Cortex of kidney (tissue), 1 donor: ENCODE measurements around the gene TLR9.

ENCODE experiments used
- DNase-seq: peaks from one replicate; lab custom pipeline; 2025; lab: John Stamatoyannopoulos, UW

Gene TLR9

GRCh38 chr3:52232279-52233107 is 7.0 kb upstream of the TLR9 start:
- no peak for DNase-seq

- no peak for DNase-seq
Observed at GRCh38 chr3:52231502-52232278, 6.2 kb upstream of the TLR9 start.

- DNase-seq = no peak
Observed at GRCh38 chr3:52230889-52231499, 5.5 kb upstream of the TLR9 start.

GRCh38 chr3:52230461-52230860 is 5.0 kb upstream of the TLR9 start:
- DNase-seq = no peak

GRCh38 chr3:52229656-52230055 is 4.2 kb upstream of the TLR9 start:
- DNase-seq = no peak

GRCh38 chr3:52228751-52229291 is 3.4 kb upstream of the TLR9 start:
- DNase-seq = no peak

- DNase-seq = no peak
Observed at GRCh38 chr3:52228266-52228665, 2.8 kb upstream of the TLR9 start.

- DNase-seq = no peak
Observed at GRCh38 chr3:52227766-52228165, 2.3 kb upstream of the TLR9 start.

GRCh38 chr3:52227117-52227516 is 1.7 kb upstream of the TLR9 start:
- DNase-seq = no peak

GRCh38 chr3:52226229-52226817 is 878 bp upstream of the TLR9 start:
- DNase-seq = no peak

- DNase-seq = no peak
Observed at GRCh38 chr3:52223449-52224408, 1.7 kb downstream of the TLR9 start.

- DNase-seq = no peak
Observed at GRCh38 chr3:52222319-52223221, 2.9 kb downstream of the TLR9 start.

GRCh38 chr3:52221563-52222318 is 3.7 kb downstream of the TLR9 start:
- DNase-seq = no peak

- DNase-seq = no peak
Observed at GRCh38 chr3:52221141-52221562, 4.3 kb downstream of the TLR9 start.

GRCh38 chr3:52220380-52221026 is 4.9 kb downstream of the TLR9 start:
- DNase-seq = no peak

GRCh38 chr3:52218937-52219650 is 6.4 kb downstream of the TLR9 start:
- DNase-seq = no peak

GRCh38 chr3:52218454-52218853 is 7.0 kb downstream of the TLR9 start:
- DNase-seq = no peak

- DNase-seq = no peak
Observed at GRCh38 chr3:52218026-52218425, 7.4 kb downstream of the TLR9 start.
